ENCODE data around the gene UNC5A. TPM values are rescaled to one million over a fixed set of nuclear protein-coding genes. Genes with fewer than 3 reads are reported as not detected.

Gene UNC5A
- total and polyA plus RNA-seq, 2 of the 8 experiments (the other 6 are each of a cell fraction or from before 2014, with no cell fraction given), result 4.0 to 7.6 TPM

DNA sequence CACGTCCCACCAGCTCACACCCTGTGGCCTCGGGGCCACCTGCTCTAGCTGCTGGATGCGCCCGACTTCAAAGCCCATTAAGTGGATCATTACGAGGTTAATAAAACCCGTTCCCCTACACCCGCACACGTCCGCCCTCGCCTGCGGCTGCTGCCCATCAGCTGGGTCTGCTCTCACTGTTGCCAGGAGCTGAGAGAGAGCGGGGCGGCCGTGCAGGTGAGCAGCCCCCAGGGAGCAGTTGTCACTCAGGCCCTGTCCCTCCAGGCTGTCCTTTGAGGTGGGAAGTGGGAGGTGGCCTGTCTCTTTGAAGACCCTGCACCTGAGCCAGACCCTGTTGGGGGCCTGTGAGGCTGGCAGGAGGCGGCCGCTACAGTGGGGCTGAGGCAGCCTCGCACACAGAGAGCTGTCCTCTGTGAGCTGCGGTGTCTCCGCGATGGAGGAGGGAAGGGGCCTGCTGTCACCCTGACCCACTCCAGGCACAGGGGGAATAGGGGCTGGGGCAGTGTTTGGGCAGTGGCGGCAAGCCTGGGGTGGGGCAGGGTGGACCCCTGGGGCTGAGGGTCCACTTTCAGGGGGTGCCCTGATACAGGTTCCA, 12.8 kb upstream of the UNC5A start:
- Histone ChIP-seq H3K23me2 (ENCODE audit: low read depth, low read length) (peaks cover 7% of the 10 kb centered on the region), H2BK12ac (ENCODE audit: low read depth, low read length) (no peak overlapping the region), H2AFZ (ENCODE audit: low read length) (no peak overlapping the region), H2BK120ac (replicated peaks; ENCODE audit: low read depth, low read length) (no peak overlapping the region), H3K79me1 (ENCODE audit: low read depth, low read length) (peaks cover 3% of the 10 kb centered on the region; the same call in 1 of the 2 replicates), H3K9me3 (ENCODE audit: insufficient read depth in 2 of 2, low read depth in 1 of 2, low read length in 1 of 2) (no peaks in the 10 kb centered on the region), H2AK5ac (ENCODE audit: low read depth, low read length) (no peak overlapping the region), H3K4me3 (ENCODE audit: extremely low read depth in 1 of 4, insufficient read depth in 2 of 4, low read depth in 3 of 4, low read length in 4 of 4) (no peak overlapping the region), H4K5ac (ENCODE audit: insufficient read length, low read depth, low read length) (no peak overlapping the region), H3K4me2 (ENCODE audit: insufficient read depth in 1 of 2, low read depth in 2 of 2, low read length in 2 of 2) (no peak overlapping the region), H2BK5ac (ENCODE audit: low read depth, low read length) (no peak overlapping the region), H3K27me3 (replicated peaks in 1 of 4; ENCODE audit: control insufficient read depth in 3 of 4, extremely low read depth in 1 of 4, insufficient read depth in 3 of 4, low read length in 3 of 4) (0 out of 7 replicates have a peak, but pooled peaks cover 0 to 2% (median 0%) of the 10 kb centered on the region in 4 experiments), H4K20me1 (replicated peaks in 1 of 2; ENCODE audit: control insufficient read depth in 1 of 2, insufficient read depth in 2 of 2, low read length in 2 of 2) (peaks cover 0 to 7% of the 10 kb centered on the region in 2 experiments), H2BK15ac (ENCODE audit: low read length) (no peak overlapping the region), H3K27ac (ENCODE audit: low read depth, low read length) (no peak overlapping the region), H3K79me2 (ENCODE audit: control insufficient read depth in 1 of 2, insufficient read depth in 2 of 2, low read length in 2 of 2) (no peaks in the 10 kb centered on the region), H3K23ac (ENCODE audit: insufficient read length) (no peak overlapping the region), H3K4ac (replicated peaks; ENCODE audit: insufficient read length, low read depth, low read length) (no peak overlapping the region), H4K91ac (replicated peaks; ENCODE audit: insufficient read length, low read length) (no peak overlapping the region), H3K36me3 (ENCODE audit: control insufficient read depth in 2 of 4, insufficient read depth in 4 of 4, low read length in 3 of 4) (no peaks in the 10 kb centered on the region), H3K4me1 (replicated peaks in 1 of 4; ENCODE audit: control insufficient read depth in 3 of 4, insufficient read depth in 4 of 4, low read length in 3 of 4) (peaks cover 0 to 9% (median 6%) of the 10 kb centered on the region in 4 experiments; a peak in 4 of 7 replicates), H4K8ac (ENCODE audit: extremely low read depth, insufficient read depth, low read length) (no peak overlapping the region), H3K56ac (replicated peaks; ENCODE audit: insufficient read length, low read depth, low read length) (no peak overlapping the region), H3K14ac (ENCODE audit: insufficient read length) (no peak overlapping the region), H2BK20ac (ENCODE audit: low read length) (no peak overlapping the region), H3K18ac (ENCODE audit: extremely low read depth, low read length) (no peak overlapping the region), H3K9ac (replicated peaks in 1 of 4; ENCODE audit: extremely low read depth in 1 of 4, low read depth in 3 of 4, low read length in 3 of 4) (no peak overlapping the region)
- 92% methylated on average over 20 of the region's 21 CpGs; no CpG with 5 or more reads in 1 of the 2 experiments for WGBS, 2 experiments (ENCODE audit: extremely low coverage in 1 of 2, insufficient coverage in 1 of 2, insufficient read length in 1 of 2, insufficient replicate concordance in 2 of 2, low coverage in 1 of 2, low lambda C conversion rate in 2 of 2, missing lambda C conversion rate in 1 of 2)
- ChIA-PET POLR2A (ENCODE audit: partially characterized antibody) (interaction anchor here (0.5 to 0.9 kb wide), 2 partner anchors 14 to 135 kb away, joined by 3 to 4 read pairs; no protein-coding TSS in a partner anchor), CTCF (ENCODE audit: partially characterized antibody) (interaction anchor here (0.7 to 1.7 kb wide), 13 partner anchors 9 to 137 kb away, joined by 3 to 8 read pairs (median 4); no protein-coding TSS in a partner anchor)
- DNase-seq (ENCODE audit: low read depth in 1 of 2, low spot score in 2 of 2) (no peak), FAIRE-seq (no peak)
- TF ChIP-seq SP1 (IDR thresholded peaks at IDR 0.05; ENCODE audit: low read depth, low read length) (no peak), SIN3A (conservative IDR thresholded peaks at IDR 0.05 in 1 of 2, IDR thresholded peaks at IDR 0.05 in 1 of 2; ENCODE audit: low read depth in 1 of 2, low read length in 2 of 2) (no peak), RAD21 (IDR thresholded peaks at IDR 0.05 in 1 of 2, conservative IDR thresholded peaks at IDR 0.05 in 1 of 2; ENCODE audit: low read depth in 2 of 2, low read length in 2 of 2) (no peak), RFX5 (IDR thresholded peaks at IDR 0.05; ENCODE audit: borderline replicate concordance, low read depth, low read length) (no peak)

Data from H1 (cell line).